GM19023 (cell line): Measurements from ENCODE around the gene AHCYL2.
"Not testable (repeated sequence)": the region's sequence is repeated elsewhere in the genome, so short reads cannot be mapped to it uniquely, and the experiment has no call there.

Source experiments
- ATAC-seq: cut with Tn5 transposase; IDR thresholded peaks from one replicate; pipeline ENCODE4 v1.9.1; 2021; ENCODE audit warnings: mild to moderate bottlenecking, moderate library complexity; ENCODE audit not compliant: unreplicated experiment

Gene AHCYL2

DNA sequence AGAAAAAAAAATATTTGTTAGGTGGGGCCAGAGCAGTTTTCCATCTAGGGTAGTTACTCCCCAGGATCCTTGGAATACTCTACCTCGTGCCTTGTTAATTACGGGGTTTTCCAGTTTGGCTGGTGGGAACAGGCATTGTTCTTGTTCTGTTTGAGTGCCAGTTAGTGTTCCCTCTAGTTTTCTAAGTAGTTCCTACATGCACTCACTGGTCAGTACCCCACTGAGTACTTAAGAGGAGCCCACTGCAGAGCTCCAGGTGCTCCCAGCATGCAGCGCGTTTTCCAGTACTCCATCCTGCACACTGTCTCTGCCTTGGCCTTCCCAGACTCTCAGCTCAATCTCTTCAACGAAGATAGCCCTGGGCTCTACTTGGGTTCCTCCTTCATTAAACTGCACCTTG, 58.0 kb downstream of the AHCYL2 start:
- ATAC-seq, result no peak

DNA sequence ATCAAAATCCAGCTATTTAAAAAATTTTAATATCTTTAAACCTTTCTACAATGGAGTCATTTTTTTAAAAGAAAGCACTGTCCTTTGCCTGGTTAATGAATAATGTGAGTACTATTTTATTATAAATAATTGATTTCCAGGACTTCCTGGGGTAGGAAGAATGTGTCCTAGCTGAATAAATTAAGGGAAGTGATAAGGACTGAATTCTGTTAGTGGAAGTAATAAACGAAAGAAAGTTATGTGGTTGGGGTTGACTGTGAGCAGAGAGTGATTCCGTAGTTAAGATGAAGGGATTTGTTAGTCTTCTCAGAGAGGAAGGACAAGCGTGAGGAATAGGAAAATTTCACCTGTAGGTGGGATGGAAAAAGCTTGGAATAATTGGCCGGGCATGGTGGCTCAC, 59.1 kb downstream of the AHCYL2 start:
- no peak for ATAC-seq

DNA sequence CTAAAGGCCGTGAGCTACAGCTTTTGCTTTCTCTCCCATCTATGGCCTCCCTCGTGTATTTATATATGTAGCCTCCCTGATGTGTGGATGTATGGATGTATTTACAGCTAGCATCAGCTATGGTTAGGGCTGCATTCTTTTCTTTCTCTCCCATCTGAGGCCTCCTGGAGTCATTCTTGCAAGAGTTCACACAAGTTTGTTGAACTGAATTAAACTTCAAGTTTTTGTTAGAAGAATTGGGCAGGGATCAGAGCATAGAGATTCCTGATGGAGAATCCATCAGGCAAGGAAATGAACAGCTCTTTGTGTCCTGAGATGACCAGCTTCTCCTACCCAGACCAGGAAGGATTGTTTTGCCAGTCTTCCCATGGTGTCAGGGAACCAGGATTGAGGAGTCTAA, 60.3 kb downstream of the AHCYL2 start:
- ATAC-seq, result no peak

DNA sequence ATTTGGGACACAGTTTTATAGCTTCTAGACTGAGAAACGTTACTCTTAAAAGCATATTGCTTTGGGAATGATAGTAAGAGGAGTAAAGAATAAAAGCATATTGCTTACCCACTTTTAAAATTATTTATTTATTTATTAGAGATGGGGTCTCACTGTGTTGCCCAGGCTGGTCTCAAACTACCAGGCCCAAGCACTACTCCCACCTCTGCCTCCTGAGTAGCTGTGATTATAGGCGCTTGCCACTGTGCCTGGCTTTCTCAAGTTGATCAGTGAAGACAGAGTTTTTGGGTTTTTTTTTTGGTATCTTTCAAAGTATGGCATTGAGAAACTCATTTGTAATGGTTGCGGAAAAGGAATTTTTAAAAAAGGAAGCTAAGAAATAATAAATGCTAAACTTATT, 68.0 kb downstream of the AHCYL2 start:
- no peak for ATAC-seq

DNA sequence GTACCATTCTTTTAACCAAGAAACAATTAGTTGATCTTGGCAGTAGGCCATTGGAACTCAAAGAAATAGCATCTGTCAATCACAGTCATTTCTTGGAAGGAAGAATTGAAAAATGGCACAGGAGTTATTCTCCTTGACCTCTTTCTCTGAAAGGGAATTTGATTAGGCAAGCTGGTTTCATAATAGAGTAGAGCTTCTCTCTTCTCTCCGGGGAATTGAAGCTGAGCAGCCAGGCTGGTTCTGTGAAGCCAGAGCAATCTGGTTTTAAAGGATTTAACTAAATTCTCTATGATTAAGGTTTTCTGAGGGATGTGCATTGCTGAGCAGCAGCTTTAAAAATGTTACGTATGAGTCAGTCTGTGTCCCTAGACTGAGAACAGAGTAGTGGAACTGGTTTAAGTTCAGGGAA, 70.2 kb downstream of the AHCYL2 start:
- ATAC-seq, result no peak

DNA sequence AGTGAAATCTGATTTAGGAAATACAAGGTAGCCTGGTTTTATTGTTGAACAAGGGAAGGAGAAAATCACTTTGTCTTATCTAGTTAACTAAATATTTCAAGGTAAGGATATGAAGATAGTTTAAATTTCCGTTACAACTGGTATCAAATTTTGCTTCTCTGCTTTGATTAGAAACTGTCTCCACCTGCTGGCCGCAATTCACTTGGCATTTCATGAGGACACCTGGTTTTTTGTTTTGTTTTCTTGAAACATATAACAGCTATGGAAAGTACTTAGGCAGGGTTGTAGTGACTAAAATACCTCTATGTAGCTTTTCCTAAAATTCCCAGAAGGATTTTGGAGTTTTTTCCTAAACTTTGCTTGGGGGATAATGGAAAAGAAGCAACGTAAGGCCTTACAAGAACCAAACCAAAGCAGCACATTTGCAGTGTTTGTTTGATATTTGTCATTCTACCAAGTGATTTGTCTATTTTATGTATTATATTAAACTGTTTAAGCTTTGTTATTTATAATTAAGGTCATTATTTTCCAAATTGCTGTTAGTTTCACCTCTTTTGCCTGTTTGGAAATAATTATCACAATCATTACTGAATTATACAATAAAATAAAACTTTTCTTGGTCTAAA, 73.6 kb downstream of the AHCYL2 start:
- ATAC-seq, result no peak

DNA sequence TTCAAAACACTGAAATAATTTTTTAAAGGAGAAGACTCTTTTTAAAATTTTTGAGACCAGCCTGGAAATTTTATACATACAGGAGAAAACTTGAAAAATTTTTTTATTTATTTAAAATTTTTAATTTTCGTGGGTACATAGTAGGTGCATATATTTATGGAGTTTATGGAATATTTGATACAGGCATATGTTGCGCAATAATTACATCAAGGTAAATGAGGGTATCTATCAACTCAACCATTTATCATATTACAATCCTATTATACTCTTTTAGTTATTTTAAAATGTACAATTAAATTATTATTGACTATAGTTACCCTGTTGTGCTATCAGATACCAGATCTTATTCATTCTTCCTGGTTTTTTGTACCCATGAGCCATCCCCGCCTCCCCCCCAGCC, 75.1 kb downstream of the AHCYL2 start:
- no peak for ATAC-seq

DNA sequence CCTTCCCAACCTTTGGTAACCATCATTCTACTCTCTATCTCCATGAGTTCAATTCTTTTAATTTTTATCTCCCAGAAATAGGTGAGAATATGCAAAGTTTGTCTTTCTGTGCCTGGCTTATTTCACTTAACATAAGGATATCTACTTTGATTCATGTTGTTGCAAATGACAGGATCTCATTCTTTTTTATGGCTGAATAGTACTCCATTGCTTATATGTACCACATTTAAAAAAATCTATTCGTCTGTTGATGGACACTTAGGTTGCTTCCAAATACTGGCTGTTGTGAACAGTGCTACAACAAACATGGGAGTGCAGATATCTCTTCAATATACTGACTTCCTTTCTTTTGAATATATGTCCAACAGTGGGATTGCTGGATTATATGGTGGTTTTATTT, 75.5 kb downstream of the AHCYL2 start:
- not testable (repeated sequence) for ATAC-seq

DNA sequence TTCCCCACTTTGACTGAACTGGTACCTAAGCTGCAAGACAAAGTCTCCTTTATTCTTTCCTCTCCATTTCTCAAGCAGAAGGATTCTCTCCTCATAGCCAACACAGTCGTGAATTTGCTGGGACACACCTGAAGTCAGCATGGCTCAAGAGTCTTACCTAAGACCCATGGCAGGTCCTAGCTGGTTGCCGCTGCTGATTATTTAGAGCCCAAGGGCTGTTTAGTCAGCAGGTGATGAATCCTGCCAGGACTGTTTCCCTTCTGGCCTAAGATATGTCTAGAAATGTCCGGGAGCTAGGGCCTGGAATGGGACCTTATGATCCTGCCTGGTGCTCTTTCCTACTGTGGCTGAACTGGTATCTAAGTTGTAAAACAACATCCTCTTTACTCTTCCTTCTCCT, 82.8 kb downstream of the AHCYL2 start:
- no peak for ATAC-seq

DNA sequence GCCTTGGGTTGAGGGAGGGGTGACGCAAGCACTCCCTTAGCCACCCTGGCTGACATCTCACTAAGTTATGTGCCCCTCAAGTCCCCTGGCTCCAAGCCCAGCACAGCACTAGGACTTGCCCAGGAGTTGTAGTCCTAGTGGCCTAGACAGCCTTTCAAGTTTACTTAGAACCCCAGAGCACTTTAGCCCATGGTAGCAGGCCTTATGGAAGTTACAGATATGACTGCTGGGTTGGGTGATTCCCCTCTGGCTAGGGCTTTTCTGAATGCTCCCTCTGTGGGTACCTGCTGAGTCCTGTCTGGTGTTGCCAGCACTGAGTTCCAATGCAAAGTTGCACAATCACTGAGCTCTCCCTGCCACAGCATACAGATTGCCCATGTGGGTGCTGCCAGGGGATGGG, 83.2 kb downstream of the AHCYL2 start:
- no peak for ATAC-seq

DNA sequence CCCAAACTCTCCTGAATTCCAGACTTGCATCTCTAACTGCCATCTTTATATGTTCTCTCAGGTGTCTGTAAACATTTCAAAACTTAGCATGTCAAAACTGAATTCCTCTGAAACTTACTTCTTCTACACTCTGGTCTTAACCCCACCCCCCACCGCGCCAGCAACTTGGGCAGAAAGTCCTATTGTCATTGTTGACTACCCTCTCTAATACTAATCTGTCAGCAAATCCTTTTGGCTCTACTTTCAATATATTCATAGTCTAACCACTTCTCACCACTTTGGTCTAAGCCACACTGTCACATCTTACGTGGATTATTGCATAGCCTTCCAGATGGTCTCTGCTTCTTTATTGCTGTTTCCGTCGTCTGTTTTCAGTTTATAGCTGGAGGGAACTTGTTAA, 86.6 kb downstream of the AHCYL2 start:
- ATAC-seq, result no peak

DNA sequence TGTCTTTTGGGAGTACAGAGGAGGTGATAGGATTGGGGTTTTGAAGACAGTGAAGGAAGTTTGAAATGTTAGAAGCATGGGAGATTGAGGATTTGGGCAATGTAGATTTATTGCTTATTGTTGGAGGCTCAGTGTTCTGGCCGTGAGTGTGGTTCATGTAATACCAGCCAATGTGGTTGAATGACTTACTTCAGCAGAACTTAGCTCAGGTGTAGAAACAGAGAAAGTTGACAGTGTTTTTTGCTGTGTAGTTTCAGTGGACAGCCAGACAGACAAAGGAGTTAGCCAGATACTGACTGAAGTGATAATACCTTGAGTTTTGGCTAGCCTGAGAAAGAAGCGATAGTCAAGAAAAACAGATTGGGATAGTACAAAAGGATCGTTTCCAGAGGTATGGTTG, 88.5 kb downstream of the AHCYL2 start:
- no peak for ATAC-seq

DNA sequence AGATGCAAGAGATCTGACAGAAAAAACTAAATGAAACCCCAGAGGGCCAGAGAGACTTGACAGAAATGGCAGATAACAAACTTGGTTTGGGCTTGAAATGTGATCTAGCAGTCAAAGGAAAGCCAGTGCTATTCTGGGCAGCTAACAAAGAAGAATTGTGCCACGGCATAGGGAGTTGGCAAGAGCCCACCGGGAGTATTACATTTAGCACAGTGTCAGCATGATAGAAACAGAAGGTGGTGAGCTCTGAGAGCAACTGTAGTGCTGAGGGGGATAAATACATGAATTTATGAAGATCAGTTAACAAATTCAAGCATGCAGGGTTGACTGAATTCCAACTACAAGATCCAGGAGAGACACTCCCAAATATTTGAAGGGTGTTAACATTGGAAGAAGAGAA, 91.1 kb downstream of the AHCYL2 start:
- ATAC-seq, result no peak

DNA sequence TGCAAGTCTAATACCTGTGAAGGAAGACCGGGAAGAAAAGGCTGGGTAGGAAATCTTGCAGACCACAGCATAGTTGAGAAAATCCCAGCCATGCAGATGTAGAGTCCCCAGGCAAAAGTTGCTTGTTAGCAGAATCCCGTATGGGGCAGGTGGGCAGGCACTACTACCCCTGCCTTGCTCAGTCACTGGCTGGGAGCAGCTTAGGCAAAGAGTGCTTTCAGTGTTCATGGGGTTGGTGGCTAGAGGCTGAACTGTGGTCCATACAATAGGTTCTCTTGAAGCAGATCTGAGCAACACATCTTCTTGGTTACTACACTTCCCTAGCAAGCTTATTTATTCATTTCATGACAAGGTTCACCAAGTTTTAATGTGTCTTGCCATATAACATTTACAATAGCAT, 92.6 kb downstream of the AHCYL2 start:
- ATAC-seq, result no peak

DNA sequence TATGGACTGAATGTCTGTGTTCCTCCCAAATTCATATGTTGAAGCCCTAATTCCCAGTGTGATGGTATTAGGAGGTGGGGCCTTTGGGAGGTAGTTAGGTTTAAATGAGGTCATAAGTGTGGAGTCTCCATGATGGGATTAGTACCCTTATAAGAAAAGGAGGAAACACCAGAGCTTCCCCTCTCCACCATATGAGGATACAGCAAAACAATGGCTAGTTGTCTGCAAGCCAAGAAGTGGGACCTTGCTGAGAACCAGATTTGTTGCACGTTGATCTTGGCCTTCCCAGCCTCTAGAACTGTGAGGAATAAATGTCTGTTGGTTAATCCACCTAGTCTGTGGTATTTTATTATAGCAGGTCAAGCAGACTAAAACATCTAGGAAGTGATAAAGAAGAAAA, 102.2 kb downstream of the AHCYL2 start:
- ATAC-seq, result no peak

DNA sequence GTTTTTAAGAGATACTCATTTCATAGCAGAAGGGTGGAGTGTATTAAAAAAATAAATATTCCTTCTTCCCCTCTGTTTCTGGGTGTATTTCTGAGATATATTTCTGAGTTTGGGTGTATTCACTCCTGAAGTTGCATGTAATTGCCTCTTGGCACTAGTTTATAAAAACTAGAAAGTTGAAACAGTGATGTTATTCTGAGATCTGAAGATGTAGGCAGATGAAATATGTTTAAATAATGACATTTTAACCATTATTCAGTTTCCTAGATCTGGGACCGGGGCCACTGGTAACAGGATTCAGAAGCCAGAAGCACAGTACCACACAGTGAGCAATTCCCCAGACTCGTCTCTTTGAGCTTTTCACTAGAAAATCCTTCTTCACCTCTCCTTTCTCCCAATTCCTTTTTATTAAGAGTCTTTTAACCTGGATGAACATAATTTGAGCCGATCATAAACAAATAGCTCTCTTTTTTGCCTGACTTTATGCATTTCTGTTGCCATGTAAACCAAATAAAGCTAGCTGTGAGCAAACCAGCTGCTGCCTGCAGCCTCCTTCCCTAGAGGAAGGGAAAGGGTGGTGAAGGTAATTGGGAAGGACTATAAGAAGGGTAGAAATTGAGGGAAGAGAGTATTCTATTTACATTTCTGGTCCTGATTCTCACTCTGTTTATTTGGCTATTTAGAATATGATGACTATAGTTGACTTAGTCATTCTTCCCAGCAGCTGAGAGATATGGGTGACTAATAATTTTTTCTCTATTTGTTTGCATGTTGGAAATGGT, 107.6 kb downstream of the AHCYL2 start:
- ATAC-seq, result no peak

DNA sequence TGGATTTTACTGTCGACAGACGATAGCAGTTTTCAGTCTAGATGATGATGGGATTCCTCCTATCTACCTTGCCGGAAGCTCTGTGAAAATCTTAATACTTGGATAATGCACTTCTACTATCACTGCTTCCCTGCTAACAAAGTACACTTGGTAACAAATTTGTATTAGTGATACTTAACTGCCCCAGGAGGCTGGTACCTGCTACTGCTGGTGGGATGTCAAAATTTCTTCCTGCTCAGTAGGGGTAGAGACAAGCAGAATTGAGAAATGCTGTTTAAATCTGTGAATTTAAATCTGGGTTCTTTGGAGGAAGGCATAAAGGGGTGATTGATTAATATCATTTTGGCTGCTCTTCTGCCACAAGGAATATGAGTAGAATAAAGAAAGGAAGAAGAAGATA, 109.6 kb downstream of the AHCYL2 start:
- ATAC-seq, result no peak

DNA sequence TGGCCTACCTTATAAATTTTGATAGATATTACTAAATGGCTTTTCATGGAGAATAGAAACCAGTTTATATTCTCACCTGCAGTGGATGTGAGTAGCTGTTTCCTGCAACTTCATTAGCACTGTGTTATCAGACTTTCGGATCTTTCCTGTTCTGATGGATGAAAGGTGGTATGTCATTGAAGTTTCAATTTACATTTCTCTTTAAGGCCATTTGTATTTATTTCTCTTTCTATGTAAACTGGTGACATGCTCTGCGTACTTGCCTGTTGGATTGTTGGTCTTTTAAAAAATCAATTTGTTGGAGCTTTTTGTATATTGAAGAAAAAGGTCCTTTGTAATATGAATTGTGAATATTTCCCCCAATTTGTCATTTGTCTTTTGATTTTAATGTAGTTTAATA, 113.6 kb downstream of the AHCYL2 start:
- no peak for ATAC-seq

DNA sequence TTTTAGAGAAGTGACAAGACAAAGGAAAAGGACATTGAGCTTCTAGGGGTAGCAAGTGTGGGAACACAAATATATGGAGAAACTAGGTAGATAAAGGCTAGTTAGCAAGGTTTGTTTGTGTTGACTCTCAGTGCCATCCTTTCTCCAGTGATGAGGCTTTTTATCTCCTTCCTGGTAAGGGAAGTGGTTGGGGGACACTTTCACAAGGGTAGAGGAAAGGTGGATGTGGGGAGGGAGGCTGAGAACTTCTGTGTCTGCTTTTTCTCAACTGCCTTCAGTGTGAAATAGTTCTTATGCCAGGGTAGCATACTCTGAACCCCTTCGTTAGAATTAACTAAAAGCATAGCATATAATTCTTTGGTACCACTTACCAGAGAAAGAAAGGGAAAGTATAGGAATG, 116.4 kb downstream of the AHCYL2 start:
- no peak for ATAC-seq

DNA sequence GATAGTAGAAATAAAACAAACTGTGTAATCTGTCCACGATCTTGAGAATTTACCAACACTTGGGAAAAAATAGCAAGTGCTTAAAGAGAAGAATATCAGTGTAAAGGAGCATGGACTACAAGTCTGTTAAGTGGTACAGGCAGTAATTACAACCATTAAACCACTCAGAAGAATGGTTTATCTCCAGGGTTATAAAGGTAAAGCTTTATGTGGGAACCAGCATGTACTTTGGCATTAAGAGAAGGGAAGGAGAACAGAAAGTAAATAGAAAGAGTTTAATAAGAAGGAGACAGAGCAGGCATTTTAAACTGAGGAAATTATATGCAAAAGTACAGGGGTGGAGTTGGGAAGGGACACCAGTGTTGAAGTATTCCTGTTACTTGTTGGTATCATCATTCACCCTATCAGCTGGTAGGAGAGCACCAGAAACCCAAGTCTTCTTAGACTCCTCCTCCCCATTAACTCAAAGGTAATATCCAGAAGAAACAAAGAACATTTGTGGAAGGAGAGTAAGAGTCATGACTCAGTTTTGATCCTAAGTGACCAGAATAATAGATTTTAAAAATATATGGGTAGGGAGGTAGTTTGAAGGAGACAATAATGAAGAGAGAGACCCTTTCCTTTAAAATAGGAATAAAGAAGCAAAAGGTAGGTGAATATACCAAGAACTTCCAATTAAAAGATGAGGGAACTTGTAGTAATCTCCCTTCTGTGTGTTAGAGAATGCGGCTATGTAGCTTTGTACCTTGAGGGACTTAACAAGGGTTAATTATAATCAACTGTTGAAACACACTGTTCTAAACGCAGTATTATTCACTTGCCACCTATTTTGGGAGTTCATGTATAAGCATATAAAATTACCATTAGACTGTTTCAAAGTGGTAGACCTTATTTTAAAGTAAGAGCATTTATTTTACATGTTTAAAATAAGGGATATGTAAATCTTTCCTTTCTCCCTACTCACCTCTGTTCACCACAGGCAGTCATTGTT, 117.3 kb downstream of the AHCYL2 start:
- no peak for ATAC-seq

DNA sequence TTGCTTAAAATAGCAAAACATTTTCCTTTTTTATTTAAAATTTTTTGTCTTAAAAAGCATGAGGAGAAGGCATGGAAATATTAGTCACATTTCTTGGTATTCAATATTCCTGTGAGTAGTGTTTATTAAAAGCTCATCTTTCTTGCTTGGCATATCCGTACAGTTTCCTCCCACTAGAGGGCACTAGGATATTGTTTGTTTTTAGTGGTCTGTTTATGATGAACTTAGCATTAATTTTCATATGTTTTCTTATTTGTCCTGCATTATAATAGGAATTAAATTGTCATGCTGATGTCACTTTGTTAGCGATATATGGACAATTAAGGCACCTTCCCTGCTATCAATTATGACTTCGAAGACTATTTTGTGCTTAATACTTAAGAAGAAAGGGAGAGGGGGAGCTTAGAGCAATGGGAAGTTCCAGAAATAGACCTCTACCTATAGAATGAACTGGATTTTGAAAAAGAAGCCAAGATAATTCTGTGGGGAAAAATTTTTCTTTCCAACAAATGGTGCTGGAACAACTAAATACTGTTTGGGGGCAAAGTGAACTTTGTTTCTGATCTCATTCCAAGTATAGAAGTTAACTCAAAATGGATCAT, 118.4 kb downstream of the AHCYL2 start:
- no peak for ATAC-seq
